Sigmoid colon (tissue), 4 donors: ENCODE data around the gene ZNF563.

Experiments
- EP300 ChIP-seq, 4 donors: sonication (generic); formaldehyde crosslinking; IDR thresholded peaks; one replicate each; pipeline ENCODE4 v1.6.1; 2017; ENCODE audit warnings: antibody characterized with exemption in 4 of 4
- POLR2A ChIP-seq, 2 donors: fragments of 450-650 bp; IDR thresholded peaks; one replicate each; pipeline ENCODE4 v1.6.1; 2016; ENCODE audit warnings: antibody characterized with exemption in 2 of 2, mild to moderate bottlenecking in 2 of 2, moderate library complexity in 2 of 2
- TF ChIP-seq, protein P1 (sequence below), 4 experiments: fragments of 450-650 bp in 3 of 4; fragments of 200-600 bp in 1 of 4; IDR thresholded peaks; one replicate each; pipeline ENCODE4 v1.5.1; 2016 to 2019; ENCODE audit warnings: antibody characterized with exemption in 4 of 4, mild to moderate bottlenecking in 3 of 4, moderate library complexity in 2 of 4

DNA sequence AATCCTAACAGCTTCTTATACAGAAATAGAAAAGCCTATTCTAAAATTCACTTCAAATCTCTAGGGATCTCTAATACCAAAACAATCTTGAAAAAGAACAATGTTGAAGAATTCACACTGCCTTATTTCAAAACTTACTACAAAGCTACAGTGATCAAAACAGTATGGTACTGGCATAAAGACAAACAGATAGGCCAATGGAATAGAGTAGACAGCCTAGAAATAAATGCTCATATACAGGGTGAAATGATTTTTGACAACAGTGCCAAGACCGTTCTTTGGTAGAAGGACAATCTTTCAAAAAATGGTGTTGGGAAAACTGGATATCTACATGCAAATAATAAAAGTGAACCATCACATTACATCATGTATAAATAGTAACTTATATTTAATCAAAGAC, 11.8 kb upstream of the ZNF563 start:
- TF ChIP-seq EP300 (IDR thresholded peaks at IDR 0.05) (no peak), POLR2A (IDR thresholded peaks at IDR 0.05) (no peak)
- TF ChIP-seq, protein P1, sequence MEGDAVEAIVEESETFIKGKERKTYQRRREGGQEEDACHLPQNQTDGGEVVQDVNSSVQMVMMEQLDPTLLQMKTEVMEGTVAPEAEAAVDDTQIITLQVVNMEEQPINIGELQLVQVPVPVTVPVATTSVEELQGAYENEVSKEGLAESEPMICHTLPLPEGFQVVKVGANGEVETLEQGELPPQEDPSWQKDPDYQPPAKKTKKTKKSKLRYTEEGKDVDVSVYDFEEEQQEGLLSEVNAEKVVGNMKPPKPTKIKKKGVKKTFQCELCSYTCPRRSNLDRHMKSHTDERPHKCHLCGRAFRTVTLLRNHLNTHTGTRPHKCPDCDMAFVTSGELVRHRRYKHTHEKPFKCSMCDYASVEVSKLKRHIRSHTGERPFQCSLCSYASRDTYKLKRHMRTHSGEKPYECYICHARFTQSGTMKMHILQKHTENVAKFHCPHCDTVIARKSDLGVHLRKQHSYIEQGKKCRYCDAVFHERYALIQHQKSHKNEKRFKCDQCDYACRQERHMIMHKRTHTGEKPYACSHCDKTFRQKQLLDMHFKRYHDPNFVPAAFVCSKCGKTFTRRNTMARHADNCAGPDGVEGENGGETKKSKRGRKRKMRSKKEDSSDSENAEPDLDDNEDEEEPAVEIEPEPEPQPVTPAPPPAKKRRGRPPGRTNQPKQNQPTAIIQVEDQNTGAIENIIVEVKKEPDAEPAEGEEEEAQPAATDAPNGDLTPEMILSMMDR (IDR thresholded peaks at IDR 0.05): no peak
